ENCODE measurements around the gene MOSPD3.

GRCh38 chr7:100576384-100576993 is 35.9 kb upstream of the MOSPD3 start:
- TF ChIP-seq GATA2 (IDR thresholded peaks at IDR 0.05; ENCODE audit: low read depth, low read length) = no peak
- TF ChIP-seq GATA3 (IDR thresholded peaks at IDR 0.05; ENCODE audit: low read depth, low read length) = no peak

All from SH-SY5Y (cell line).